ENCODE measurements around the gene JAGN1.
A peak's percentile ranks its signal among the peaks of the same experiment; 100 is the strongest.
"Not testable (repeated sequence)": the region's sequence is repeated elsewhere in the genome, so short reads cannot be mapped to it uniquely, and the experiment has no call there.

JAGN1 gene

DNA sequence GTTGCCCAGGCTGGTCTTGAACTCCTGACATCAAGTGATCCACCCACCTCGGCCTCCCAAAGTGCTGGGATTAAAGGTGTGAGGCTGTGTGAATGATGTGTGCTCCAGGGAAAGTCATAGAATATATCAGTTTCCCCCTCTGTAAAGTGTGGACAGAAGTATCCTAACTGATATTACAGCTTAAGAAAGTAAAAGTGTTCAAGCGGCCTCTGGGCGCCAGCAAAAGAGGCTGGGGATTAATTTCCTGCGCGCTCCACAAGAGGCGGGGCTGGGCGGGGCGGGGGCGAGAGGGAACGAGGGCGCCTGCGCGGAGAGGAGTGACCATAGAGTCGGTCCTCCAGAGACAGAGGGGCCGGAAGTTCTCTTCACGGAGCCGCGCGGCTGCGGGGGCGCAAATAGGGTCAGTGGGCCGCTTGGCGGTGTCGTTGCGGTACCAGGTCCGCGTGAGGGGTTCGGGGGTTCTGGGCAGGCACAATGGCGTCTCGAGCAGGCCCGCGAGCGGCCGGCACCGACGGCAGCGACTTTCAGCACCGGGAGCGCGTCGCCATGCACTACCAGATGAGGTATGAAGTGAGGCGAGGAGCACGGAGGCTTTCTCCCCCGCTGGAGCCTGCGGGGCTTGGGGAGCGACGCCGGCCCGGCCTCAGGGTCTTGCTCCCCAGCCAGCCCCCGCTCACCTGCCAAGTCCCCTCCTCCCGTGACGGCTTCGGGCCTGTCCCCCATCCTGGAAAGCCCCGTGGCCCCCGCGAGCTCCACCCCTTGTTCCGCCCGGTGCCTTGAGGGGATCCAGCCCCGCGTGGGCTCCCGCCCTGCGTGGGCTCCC lies at the start of gene JAGN1:
Gene JAGN1 (plus strand): TSS at position 362 of the 823 bp plus-strand sequence. CDS start 113 bp downstream, at position 475.
- TF ChIP-seq, protein P1, sequence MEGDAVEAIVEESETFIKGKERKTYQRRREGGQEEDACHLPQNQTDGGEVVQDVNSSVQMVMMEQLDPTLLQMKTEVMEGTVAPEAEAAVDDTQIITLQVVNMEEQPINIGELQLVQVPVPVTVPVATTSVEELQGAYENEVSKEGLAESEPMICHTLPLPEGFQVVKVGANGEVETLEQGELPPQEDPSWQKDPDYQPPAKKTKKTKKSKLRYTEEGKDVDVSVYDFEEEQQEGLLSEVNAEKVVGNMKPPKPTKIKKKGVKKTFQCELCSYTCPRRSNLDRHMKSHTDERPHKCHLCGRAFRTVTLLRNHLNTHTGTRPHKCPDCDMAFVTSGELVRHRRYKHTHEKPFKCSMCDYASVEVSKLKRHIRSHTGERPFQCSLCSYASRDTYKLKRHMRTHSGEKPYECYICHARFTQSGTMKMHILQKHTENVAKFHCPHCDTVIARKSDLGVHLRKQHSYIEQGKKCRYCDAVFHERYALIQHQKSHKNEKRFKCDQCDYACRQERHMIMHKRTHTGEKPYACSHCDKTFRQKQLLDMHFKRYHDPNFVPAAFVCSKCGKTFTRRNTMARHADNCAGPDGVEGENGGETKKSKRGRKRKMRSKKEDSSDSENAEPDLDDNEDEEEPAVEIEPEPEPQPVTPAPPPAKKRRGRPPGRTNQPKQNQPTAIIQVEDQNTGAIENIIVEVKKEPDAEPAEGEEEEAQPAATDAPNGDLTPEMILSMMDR (conservative IDR thresholded peaks at IDR 0.05; ENCODE audit: low read depth, low read length), result no peak
- peak within 1 kb of the TSS; percentile 90 for H3K4me3 ChIP-seq (ENCODE audit: low read length)
- peak; percentile 51 for DNase-seq (ENCODE audit: low read depth)

DNA sequence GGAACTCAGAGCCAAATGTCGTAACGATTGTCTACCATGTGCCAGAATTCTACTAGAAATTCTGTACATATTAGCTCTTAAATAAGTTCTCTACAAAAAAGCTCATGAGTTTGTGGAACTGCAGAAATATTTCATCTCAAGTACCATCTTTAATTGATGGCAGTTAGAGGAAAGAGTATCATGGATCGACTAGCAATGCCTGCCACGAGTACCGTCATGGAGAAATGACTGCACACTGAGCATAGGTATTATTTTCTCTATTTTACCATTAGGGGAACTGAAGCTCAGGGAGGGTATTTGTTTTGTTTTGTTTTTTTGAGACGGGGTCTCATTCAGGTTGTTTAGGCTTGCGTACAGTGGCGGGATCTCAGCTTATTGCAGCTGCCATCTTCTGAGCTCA lies 49.4 kb upstream of the JAGN1 start:
- DNase-seq (ENCODE audit: low read depth), result no peak
- TF ChIP-seq, protein P1 (conservative IDR thresholded peaks at IDR 0.05; ENCODE audit: low read depth, low read length), result no peak
- H3K4me3 ChIP-seq (ENCODE audit: low read length), result no peak overlapping the region

DNA sequence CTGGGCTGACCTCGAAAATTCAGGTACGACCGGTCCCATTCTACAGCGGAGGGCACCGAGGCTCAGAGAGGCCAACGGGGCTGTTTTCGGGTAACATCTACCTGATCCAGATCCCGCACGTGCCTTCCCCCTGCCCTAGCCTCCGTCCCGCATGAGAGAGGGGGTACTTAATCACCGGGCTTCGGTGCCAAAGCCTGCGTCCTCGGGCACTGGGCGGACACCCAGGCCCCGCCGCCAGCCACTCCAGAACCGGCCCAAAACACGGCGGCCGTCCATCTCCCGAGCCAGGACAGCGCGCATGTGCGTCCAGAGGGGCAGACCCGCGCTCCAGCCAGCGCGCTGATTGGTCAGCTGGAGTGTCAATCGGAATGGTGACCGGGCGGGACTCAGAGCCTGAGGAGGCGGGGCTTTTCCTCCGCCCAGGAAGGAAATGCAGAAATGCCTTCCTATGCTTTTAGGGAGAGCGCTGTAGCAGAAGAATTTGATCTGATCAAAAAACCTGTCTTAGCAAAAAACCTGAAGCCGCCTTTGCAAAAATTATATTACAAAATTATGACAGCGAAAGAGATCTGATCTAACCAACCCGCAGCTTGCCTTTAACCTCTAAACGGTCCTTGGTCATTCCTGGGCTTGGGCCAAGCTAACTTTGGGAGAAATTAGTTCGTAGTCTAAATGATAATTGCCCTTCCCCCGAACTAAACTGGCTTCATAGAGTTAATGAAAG lies 46.5 kb upstream of the JAGN1 start, which contains the start of gene RPUSD3:
Gene RPUSD3 (minus strand): TSS at position 294 of the 724 bp plus-strand sequence. CDS start 18 bp downstream, at position 276.
- DNase-seq (ENCODE audit: low read depth), result peak; percentile 74
- TF ChIP-seq, protein P1 (conservative IDR thresholded peaks at IDR 0.05; ENCODE audit: low read depth, low read length), result no peak
- H3K4me3 ChIP-seq (ENCODE audit: low read length), result peak within 1 kb of the TSS; percentile 91

DNA sequence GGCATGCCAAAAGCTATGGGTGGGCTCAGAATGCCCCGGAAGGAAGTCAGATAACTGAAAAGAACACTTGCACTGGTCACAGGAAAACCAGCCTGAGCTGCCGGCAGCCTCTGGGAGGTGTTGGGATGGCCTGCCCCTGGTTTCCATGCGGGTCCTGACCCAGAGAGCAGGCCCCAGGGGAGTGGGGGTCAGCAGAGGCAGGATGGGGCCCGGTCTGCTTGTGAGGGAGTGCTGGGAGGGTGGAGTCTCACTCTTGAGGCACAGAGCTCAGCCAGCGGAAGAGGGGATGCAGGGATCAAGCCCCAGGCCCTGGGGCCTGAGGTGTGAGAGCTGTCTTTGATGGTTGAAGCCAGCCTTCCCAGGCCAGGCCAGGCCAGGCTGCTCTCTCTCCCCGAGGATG lies 44.2 kb upstream of the JAGN1 start:
- no peak for DNase-seq (ENCODE audit: low read depth)
- no peak overlapping the region for H3K4me3 ChIP-seq (ENCODE audit: low read length)
- TF ChIP-seq, protein P1 (conservative IDR thresholded peaks at IDR 0.05; ENCODE audit: low read depth, low read length), result no peak

DNA sequence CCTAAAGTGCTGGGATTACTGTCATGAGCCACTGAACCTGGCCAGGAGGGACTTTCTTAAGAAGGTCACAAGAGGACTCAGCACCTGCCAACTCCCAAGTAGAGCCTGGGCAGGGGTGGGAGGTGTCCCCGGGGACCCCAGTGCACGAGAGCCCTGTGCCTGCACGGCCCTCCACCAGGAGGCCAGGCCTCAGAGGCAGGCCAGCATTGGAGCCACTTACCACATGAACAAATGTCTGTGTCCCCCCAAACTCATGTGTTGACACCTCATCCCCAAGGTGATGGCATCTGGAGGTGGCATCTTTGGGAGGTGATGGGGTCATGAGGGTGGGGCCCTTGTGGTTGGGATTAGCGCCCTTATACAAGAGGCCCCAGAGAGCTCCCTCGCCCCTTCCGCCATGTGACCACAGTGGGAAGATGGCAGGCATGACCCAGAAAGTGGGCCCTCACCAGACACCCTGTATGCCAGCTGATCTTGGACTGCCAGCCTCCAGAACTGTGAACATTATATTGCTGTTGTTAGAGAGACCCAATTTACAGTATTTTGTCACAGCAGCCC lies 43.4 kb upstream of the JAGN1 start:
- no peak for DNase-seq (ENCODE audit: low read depth)
- H3K4me3 ChIP-seq (ENCODE audit: low read length), result no peak overlapping the region
- TF ChIP-seq, protein P1 (conservative IDR thresholded peaks at IDR 0.05; ENCODE audit: low read depth, low read length), result no peak

DNA sequence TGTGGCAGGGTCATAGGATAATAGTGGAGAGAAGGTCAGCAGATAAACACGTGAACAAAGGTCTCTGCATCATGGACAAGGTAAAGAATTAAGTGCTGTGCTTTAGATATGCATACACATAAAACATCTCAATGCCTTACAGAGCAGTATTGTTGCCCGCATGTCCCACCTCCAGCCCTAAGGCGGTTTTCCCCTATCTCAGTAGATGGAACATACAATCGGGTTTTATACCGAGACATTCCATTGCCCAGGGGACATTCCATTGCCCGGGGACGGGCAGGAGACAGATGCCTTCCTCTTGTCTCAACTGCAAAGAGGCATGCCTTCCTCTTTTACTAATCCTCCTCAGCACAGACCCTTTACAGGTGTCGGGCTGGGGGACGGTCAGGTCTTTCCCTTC lies 42.5 kb upstream of the JAGN1 start:
- not testable (repeated sequence) for H3K4me3 ChIP-seq (ENCODE audit: low read length); DNase-seq (ENCODE audit: low read depth)

DNA sequence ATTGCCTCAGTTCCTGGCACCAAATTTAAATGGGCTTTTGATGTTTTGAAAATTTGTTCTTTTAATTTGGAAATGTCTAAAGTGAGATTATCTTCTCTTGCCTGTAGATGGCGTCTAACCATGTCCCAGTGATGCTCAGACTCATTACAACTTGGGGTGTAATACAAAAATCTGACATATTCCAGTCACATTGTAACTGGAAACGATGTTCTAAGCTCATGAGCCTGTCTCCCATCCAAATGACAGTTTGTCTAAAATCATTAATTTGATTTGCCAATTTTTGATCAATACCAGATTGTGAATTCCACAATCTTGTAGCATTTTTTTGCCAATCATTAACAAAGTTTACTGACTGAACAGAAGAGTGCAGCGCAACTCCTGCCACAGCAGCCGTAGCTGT lies 41.5 kb upstream of the JAGN1 start:
- H3K4me3 ChIP-seq (ENCODE audit: low read length); DNase-seq (ENCODE audit: low read depth): not testable (repeated sequence)
- TF ChIP-seq, protein P1 (conservative IDR thresholded peaks at IDR 0.05; ENCODE audit: low read depth, low read length), result peak; percentile 52

DNA sequence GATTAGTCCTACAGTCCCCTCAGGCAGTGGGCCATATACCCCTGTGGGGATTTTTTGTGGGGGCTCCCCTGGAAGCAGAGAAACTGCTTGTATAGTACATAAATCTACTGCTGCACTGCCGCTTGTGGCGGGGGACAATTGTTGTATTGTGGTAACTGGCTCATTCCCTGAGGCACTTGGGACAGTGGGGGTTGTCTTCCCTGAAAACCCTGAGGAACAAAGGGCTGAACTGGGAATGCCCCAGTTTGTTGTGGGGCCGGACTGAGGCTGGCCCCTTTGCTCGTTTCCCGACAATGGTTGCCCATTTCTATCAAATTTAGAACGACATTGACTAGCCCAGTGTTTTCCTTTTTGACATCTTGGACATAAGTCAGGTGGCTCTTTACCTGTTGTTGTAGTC lies 39.0 kb upstream of the JAGN1 start:
- not testable (repeated sequence) for DNase-seq (ENCODE audit: low read depth)

DNA sequence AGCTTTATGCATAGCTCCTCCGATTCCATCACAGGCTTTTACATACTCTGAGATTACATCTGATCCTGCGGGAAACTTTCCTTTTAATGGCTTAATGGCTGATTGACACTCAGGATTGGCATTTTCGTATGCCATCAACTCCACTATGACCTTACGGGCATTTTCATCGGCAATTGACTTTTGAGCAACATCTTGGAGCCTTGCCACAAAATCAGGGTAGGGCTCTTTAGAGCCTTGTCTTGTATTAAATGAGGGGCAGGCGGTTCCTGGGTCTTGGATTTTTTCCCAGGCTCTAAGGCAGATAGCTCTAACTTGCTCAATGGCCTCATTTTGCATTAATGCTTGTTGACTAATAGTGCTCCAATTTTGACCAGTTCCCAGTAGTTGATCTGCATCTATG lies 38.5 kb upstream of the JAGN1 start:
- H3K4me3 ChIP-seq (ENCODE audit: low read length); DNase-seq (ENCODE audit: low read depth): not testable (repeated sequence)

More for the DNA sequence above, 39.0 kb upstream of the JAGN1 start:
- H3K4me3 ChIP-seq (ENCODE audit: low read length), result not testable (repeated sequence)

All from retinal pigment epithelial cell (primary cell).